ENCODE results near the gene SOX15.
A peak's percentile ranks its signal among the peaks of the same experiment; 100 is the strongest.

SOX15 gene

GRCh38 chr17:7556627-7557026, 33.3 kb downstream of the SOX15 start:
- DNase-seq: no peak

- no peak for DNase-seq
These were observed 34.5 kb downstream of the SOX15 start for GRCh38 chr17:7555320-7555948.

GRCh38 chr17:7553356-7553755, 36.5 kb downstream of the SOX15 start:
- no peak for DNase-seq

GRCh38 chr17:7552621-7553051, 37.3 kb downstream of the SOX15 start:
- DNase-seq: no peak

- no peak for DNase-seq
These were observed 38.5 kb downstream of the SOX15 start for GRCh38 chr17:7551396-7551795.

- no peak for DNase-seq
These were observed 39.5 kb downstream of the SOX15 start for GRCh38 chr17:7550344-7550743.

- no peak for DNase-seq
These were observed 40.4 kb downstream of the SOX15 start for GRCh38 chr17:7549401-7550055.

- DNase-seq: peak in 1 of 2 experiments; percentile 23
These were observed 41.1 kb downstream of the SOX15 start, which contains the start of gene TNFSF12 for GRCh38 chr17:7548585-7549400. Gene TNFSF12, plus strand, starts transcription at chr17:7549058. Its CDS starts 96 bp downstream, at chr17:7549154.

GRCh38 chr17:7544911-7545310, 45.0 kb downstream of the SOX15 start:
- no peak for DNase-seq

- DNase-seq: no peak
These were observed 48.7 kb downstream of the SOX15 start for GRCh38 chr17:7541074-7541621.

- no peak for DNase-seq
These were observed 50.9 kb downstream of the SOX15 start for GRCh38 chr17:7538891-7539545.
